HepG2 (cell line): ENCODE data around the gene ENDOD1.

Experiments used
- KLF16 ChIP-seq, 2 experiments: sonication (generic) in 1 of 2; formaldehyde crosslinking in 1 of 2; IDR thresholded peaks; 2 replicates each; pipeline versions ENCODE4 v1.6.1 to v1.8.0; 2016 to 2023; ENCODE audit warnings: missing genetic modification reagents in 2 of 2, missing compliant biosample characterization in 1 of 2
- POLR2A ChIP-seq, 2 experiments: IDR thresholded peaks; 2 replicates each; pipeline ENCODE4 v1.6.1; 2011; ENCODE audit warnings: low read depth in 2 of 2, low read length in 2 of 2, mild to moderate bottlenecking in 1 of 2, moderate library complexity in 1 of 2; ENCODE audit not compliant: insufficient read depth in 1 of 2
- POLR2AphosphoS5 ChIP-seq: IDR thresholded peaks from 2 replicates; pipeline ENCODE4 v1.6.1; 2012; ENCODE audit warnings: low read depth, low read length
- RELA ChIP-seq: sonication (generic); formaldehyde crosslinking; IDR thresholded peaks from 2 replicates; pipeline ENCODE4 v1.4.0; 2020; ENCODE audit warnings: missing genetic modification reagents
- SIX4 ChIP-seq: sonication (generic); formaldehyde crosslinking; IDR thresholded peaks from 2 replicates; pipeline ENCODE4 v1.4.0; 2020; ENCODE audit warnings: missing genetic modification reagents
- ZFX ChIP-seq: sonication (generic); formaldehyde crosslinking; IDR thresholded peaks from 2 replicates; pipeline ENCODE4 v1.4.0; 2020; ENCODE audit warnings: mild to moderate bottlenecking, low read depth, missing genetic modification reagents, moderate library complexity
- ZNF263 ChIP-seq: sonication (generic); formaldehyde crosslinking; IDR thresholded peaks from 2 replicates; pipeline ENCODE4 v1.4.0; 2020; ENCODE audit warnings: missing genetic modification reagents
- ZNF605 ChIP-seq: sonication (generic); formaldehyde crosslinking; IDR thresholded peaks from 2 replicates; pipeline ENCODE4 v1.8.0; 2022; ENCODE audit warnings: mild to moderate bottlenecking, missing genetic modification reagents
- ZNF7 ChIP-seq: IDR thresholded peaks from 2 replicates; pipeline ENCODE4 v1.6.1; 2016; ENCODE audit warnings: missing biosample characterization, missing genetic modification reagents
- TF ChIP-seq, protein P1 (sequence below): sonication (generic); formaldehyde crosslinking; IDR thresholded peaks from 2 replicates; pipeline ENCODE4 v1.5.0; 2020; ENCODE audit warnings: mild to moderate bottlenecking, missing genetic modification reagents, moderate library complexity

DNA sequence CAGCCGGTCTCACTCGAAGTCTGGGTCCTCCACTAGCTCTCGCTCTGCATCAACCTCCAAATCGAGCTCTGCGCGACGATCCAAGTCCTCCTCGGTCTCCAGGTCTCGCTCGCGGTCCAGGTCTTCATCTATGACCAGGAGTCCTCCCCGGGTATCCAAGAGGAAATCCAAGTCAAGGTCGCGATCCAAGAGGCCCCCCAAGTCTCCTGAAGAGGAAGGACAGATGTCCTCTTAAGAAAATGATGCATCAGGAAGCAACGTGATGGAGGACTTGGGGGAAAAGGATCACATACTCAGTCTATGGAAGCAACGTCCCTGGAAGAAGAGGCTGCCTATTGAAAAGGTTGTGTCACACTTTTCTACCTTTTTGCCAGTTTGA, 21.8 kb upstream of the ENDOD1 start:
- TF ChIP-seq RELA (CRISPR knock-in tag) (no peak), ZNF605 (CRISPR knock-in tag) (no peak), ZFX (CRISPR knock-in tag) (no peak), ZNF263 (CRISPR knock-in tag) (peak; percentile 78), POLR2AphosphoS5 (no peak), SIX4 (CRISPR knock-in tag) (no peak), ZNF7 (CRISPR knock-in tag) (no peak), POLR2A (IDR thresholded peaks at IDR 0.05; ENCODE audit: insufficient read depth in 1 of 2, low read depth in 2 of 2, low read length in 2 of 2) (no peak), KLF16 (CRISPR knock-in tag; IDR thresholded peaks at IDR 0.05) (no peak)
- TF ChIP-seq, protein P1, sequence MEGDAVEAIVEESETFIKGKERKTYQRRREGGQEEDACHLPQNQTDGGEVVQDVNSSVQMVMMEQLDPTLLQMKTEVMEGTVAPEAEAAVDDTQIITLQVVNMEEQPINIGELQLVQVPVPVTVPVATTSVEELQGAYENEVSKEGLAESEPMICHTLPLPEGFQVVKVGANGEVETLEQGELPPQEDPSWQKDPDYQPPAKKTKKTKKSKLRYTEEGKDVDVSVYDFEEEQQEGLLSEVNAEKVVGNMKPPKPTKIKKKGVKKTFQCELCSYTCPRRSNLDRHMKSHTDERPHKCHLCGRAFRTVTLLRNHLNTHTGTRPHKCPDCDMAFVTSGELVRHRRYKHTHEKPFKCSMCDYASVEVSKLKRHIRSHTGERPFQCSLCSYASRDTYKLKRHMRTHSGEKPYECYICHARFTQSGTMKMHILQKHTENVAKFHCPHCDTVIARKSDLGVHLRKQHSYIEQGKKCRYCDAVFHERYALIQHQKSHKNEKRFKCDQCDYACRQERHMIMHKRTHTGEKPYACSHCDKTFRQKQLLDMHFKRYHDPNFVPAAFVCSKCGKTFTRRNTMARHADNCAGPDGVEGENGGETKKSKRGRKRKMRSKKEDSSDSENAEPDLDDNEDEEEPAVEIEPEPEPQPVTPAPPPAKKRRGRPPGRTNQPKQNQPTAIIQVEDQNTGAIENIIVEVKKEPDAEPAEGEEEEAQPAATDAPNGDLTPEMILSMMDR: no peak
